ENCODE results near the gene LYPD3.

The LYPD3 gene

GRCh38 chr19:43467276-43467675, 1.9 kb upstream of the LYPD3 start:
- TF ChIP-seq FOXP2 (optimal IDR thresholded peaks at IDR 0.05; ENCODE audit: borderline replicate concordance, extremely low read depth, extremely low read length, insufficient read depth): no peak
- TF ChIP-seq, protein P1, sequence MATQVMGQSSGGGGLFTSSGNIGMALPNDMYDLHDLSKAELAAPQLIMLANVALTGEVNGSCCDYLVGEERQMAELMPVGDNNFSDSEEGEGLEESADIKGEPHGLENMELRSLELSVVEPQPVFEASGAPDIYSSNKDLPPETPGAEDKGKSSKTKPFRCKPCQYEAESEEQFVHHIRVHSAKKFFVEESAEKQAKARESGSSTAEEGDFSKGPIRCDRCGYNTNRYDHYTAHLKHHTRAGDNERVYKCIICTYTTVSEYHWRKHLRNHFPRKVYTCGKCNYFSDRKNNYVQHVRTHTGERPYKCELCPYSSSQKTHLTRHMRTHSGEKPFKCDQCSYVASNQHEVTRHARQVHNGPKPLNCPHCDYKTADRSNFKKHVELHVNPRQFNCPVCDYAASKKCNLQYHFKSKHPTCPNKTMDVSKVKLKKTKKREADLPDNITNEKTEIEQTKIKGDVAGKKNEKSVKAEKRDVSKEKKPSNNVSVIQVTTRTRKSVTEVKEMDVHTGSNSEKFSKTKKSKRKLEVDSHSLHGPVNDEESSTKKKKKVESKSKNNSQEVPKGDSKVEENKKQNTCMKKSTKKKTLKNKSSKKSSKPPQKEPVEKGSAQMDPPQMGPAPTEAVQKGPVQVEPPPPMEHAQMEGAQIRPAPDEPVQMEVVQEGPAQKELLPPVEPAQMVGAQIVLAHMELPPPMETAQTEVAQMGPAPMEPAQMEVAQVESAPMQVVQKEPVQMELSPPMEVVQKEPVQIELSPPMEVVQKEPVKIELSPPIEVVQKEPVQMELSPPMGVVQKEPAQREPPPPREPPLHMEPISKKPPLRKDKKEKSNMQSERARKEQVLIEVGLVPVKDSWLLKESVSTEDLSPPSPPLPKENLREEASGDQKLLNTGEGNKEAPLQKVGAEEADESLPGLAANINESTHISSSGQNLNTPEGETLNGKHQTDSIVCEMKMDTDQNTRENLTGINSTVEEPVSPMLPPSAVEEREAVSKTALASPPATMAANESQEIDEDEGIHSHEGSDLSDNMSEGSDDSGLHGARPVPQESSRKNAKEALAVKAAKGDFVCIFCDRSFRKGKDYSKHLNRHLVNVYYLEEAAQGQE (IDR thresholded peaks at IDR 0.05; ENCODE audit: insufficient read depth in 1 of 2, low read depth in 2 of 2, low read length in 2 of 2): no peak
- no peak for TF ChIP-seq TAF1 (IDR thresholded peaks at IDR 0.05; ENCODE audit: borderline replicate concordance, insufficient read depth, low read length)
- no peak for TF ChIP-seq SIN3A (IDR thresholded peaks at IDR 0.05; ENCODE audit: borderline replicate concordance, insufficient read depth, low read length)
- TF ChIP-seq POLR2AphosphoS5 (IDR thresholded peaks at IDR 0.05; ENCODE audit: low read depth, low read length): no peak

DNA sequence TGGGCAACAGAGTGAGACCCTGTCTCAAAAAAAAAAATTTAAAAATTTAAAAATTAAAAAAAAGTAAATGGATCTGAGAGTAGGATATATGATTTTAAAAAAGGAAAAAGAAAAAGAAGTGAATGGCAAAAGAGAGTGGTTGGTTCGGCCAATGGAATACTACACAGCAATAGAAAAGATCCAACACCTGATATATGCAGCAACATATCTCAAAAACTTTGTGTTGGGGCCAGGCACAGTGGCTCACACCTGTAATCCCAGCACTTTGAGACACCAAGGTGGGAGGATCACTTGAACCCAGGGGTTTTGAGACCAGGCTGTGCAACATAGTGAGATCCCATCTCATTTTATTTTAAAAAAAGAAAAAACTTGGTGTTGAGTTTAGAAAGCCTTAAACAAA, 1.4 kb upstream of the LYPD3 start:
- no peak for TF ChIP-seq POLR2AphosphoS5 (IDR thresholded peaks at IDR 0.05; ENCODE audit: low read depth, low read length)
- no peak for TF ChIP-seq TAF1 (IDR thresholded peaks at IDR 0.05; ENCODE audit: borderline replicate concordance, insufficient read depth, low read length)
- TF ChIP-seq SIN3A (IDR thresholded peaks at IDR 0.05; ENCODE audit: borderline replicate concordance, insufficient read depth, low read length): no peak
- TF ChIP-seq, protein P1 (IDR thresholded peaks at IDR 0.05; ENCODE audit: insufficient read depth in 1 of 2, low read depth in 2 of 2, low read length in 2 of 2): no peak
- TF ChIP-seq FOXP2 (optimal IDR thresholded peaks at IDR 0.05; ENCODE audit: borderline replicate concordance, extremely low read depth, extremely low read length, insufficient read depth): no peak

DNA sequence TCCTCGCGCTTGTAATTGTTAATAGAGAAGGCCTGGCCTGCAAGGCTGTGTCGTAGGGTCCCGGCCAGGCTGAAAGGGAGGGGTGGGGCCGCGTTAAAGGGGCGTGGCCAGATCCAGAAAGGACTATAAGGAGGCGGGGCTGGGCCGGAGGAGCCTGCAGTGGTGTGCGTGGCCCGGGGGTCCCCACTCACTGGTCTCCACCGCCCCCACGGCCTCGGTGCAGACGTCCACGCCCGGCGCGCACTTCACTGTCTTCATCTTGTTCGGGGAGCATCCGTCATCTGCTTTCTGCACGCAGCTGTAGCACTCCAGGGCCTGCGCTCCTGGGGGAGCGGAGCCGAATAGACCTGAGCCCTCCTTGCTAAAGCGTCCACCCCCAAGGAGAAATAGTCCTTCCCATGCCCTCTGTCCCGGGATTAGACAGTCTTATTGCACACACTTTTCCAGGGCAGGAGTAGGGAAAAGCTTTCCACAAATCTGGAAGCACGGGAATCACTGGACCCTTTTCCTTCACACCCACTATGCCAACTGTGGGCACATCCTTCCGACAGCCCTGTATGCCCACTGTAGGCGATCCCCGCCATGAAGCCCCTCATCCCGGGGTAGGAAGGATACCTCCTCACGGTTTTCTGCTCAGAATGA, 1.2 kb downstream of the LYPD3 start:
- TF ChIP-seq, protein P1 (IDR thresholded peaks at IDR 0.05; ENCODE audit: insufficient read depth in 1 of 2, low read depth in 2 of 2, low read length in 2 of 2): no peak
- TF ChIP-seq SIN3A (IDR thresholded peaks at IDR 0.05; ENCODE audit: borderline replicate concordance, insufficient read depth, low read length): no peak
- no peak for TF ChIP-seq FOXP2 (optimal IDR thresholded peaks at IDR 0.05; ENCODE audit: borderline replicate concordance, extremely low read depth, extremely low read length, insufficient read depth)
- no peak for TF ChIP-seq TAF1 (IDR thresholded peaks at IDR 0.05; ENCODE audit: borderline replicate concordance, insufficient read depth, low read length)
- TF ChIP-seq POLR2AphosphoS5 (IDR thresholded peaks at IDR 0.05; ENCODE audit: low read depth, low read length): no peak

DNA sequence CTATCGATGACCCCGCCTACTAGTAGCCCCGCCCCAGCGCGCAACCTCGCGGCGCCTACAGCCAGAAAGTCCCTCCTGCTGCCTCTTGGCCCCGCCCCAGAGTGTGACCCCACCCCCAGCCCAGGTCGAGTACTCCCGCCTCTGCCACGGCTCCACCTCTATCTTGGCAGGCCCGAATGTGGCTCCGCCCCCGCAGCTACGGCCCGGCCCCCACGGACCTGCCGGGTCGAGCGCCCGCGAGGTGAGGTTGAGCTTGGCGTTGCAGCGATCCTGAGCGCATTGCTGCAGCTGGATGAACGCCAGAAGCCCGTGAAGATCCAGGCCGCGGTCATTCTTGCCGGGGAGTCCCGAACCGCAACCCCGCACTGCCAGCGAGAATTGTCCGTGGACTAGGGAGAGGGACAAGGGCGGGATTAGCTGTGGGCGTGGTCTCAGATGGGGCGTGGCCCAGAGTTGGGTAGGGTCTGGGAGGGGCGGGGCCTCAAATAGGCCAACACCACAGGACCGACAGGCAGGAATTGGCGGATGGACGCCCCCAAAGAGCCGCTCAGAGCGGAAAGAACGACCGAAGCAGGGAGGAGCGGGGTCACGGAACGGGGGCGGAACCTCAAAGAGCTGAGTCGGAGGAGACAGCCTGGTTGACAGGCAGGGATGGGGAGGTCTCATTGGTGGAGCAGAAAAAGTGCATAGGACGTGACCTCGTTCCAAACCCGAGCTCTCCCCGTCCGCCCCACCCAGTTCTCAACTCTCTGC, 1.9 kb downstream of the LYPD3 start:
- 0 out of 2 replicates have a peak, but pooled peaks have one; percentile 20 for TF ChIP-seq POLR2AphosphoS5 (IDR thresholded peaks at IDR 0.05; ENCODE audit: low read depth, low read length)
- no peak for TF ChIP-seq SIN3A (IDR thresholded peaks at IDR 0.05; ENCODE audit: borderline replicate concordance, insufficient read depth, low read length)
- peak; percentile 12 for TF ChIP-seq FOXP2 (optimal IDR thresholded peaks at IDR 0.05; ENCODE audit: borderline replicate concordance, extremely low read depth, extremely low read length, insufficient read depth)

DNA sequence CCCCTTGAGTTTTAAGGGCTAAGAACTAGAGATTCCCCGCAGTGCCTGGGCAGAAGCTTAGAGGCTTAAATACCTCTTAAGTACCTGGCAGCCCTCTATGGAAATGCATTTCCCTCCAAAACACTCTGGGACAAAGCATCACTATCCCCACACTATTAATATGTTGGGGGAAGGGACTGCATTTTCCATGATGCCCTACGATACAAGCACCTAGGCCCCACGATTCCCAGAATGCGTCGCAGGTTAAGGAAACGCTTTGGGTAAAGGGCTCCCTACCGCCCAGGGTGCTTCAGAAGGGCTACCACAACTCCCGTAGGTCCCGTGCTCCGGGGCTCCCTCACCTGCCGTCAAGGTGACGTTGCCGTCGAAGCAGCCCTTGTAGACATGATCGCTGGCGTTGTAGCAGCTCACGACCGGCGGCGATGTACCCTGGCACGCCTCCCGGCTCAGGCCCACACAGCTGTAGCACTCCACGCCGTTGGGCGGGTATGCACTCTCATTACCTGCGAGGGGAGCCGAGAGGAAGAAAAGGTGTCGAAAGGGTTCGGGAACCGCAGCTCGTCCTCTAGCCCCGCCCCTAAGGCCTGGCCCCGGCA, 2.5 kb downstream of the LYPD3 start:
- TF ChIP-seq, protein P1 (IDR thresholded peaks at IDR 0.05; ENCODE audit: insufficient read depth in 1 of 2, low read depth in 2 of 2, low read length in 2 of 2): no peak
- TF ChIP-seq SIN3A (IDR thresholded peaks at IDR 0.05; ENCODE audit: borderline replicate concordance, insufficient read depth, low read length) (no peak), TAF1 (IDR thresholded peaks at IDR 0.05; ENCODE audit: borderline replicate concordance, insufficient read depth, low read length) (no peak), FOXP2 (optimal IDR thresholded peaks at IDR 0.05; ENCODE audit: borderline replicate concordance, extremely low read depth, extremely low read length, insufficient read depth) (peak; percentile 41), POLR2AphosphoS5 (IDR thresholded peaks at IDR 0.05; ENCODE audit: low read depth, low read length) (no peak)

Measured in PFSK-1 (cell line).